Esophagus squamous epithelium (tissue), 5 donors: Measurements from ENCODE around the gene ENDOV. TPM values are rescaled to one million over a fixed set of nuclear protein-coding genes. Genes with fewer than 3 reads are reported as not detected.

Source experiments
- DNase-seq: peaks from one replicate; lab custom pipeline; 2025; lab: John Stamatoyannopoulos, UW
- H3K27ac ChIP-seq, 4 donors: fragments of 200-600 bp; sonication (generic); one replicate each; pipeline ENCODE4 v1.5.1; 2016 to 2019; ENCODE audit warnings: mild to moderate bottlenecking in 1 of 4
- H3K27me3 ChIP-seq, 4 donors: fragments of 200-600 bp; sonication (generic); 1 replicate in 3 of 4; 2 replicates in 1 of 4; pipeline versions ENCODE4 v1.5.1 to v1.6.0; 2017 to 2021; ENCODE audit warnings: antibody characterized with exemption in 1 of 4
- H3K36me3 ChIP-seq, 3 donors: fragments of 200-600 bp; sonication (generic); one replicate each; pipeline ENCODE4 v1.5.1; 2016 to 2019
- H3K4me1 ChIP-seq, 3 donors: fragments of 200-600 bp; sonication (generic); one replicate each; pipeline ENCODE4 v1.5.1; 2017 to 2019
- H3K4me3 ChIP-seq, 4 donors: fragments of 200-600 bp; sonication (generic); 1 replicate in 3 of 4; 2 replicates in 1 of 4; pipeline ENCODE4 v1.5.1; 2016 to 2019; ENCODE audit warnings: mild to moderate bottlenecking in 2 of 4, moderate library complexity in 1 of 4
- H3K9me3 ChIP-seq, 3 donors: fragments of 200-600 bp; sonication (generic); one replicate each; pipeline ENCODE4 v1.5.1; 2016 to 2019
- POLR2A ChIP-seq, 4 donors: fragments of 450-650 bp; IDR thresholded peaks; one replicate each; pipeline ENCODE4 v1.6.1; 2017; ENCODE audit warnings: antibody characterized with exemption in 4 of 4, mild to moderate bottlenecking in 4 of 4, moderate library complexity in 3 of 4
- WGBS, 2 donors: methylation state at CpG; one replicate each; pipeline ENCODE4 v1.1.5; 2018; 5-methylcytosine and 5-hydroxymethylcytosine counted together
- intact Hi-C: fragments of 100-400 bp; cut with DNase I; formaldehyde crosslinking; loops from one replicate; pipeline ENCODE4 v1.15.0; 2022
- total RNA-seq, 4 donors: library from RNA; depleted of rRNA; stranded (reverse); fragments of >200 nt; gene quantifications; one replicate each; pipeline ENCODE4 v1.1.0, GENCODE V29; 2016
- TF ChIP-seq, protein P1 (sequence below), 6 experiments: fragments of 450-650 bp in 4 of 6; fragments of 200-600 bp in 2 of 6; sonication (generic) in 2 of 6; IDR thresholded peaks; one replicate each; pipeline ENCODE4 v1.5.1; 2016 to 2019; ENCODE audit warnings: antibody characterized with exemption in 6 of 6, mild to moderate bottlenecking in 4 of 6, moderate library complexity in 4 of 6
- donor health status: DM: yes; HTN: yes; CAD: no.

Gene ENDOV
- total RNA-seq, 4 donors from 2014 or later = 7.4 to 16.0 (median 14.5) TPM

DNA sequence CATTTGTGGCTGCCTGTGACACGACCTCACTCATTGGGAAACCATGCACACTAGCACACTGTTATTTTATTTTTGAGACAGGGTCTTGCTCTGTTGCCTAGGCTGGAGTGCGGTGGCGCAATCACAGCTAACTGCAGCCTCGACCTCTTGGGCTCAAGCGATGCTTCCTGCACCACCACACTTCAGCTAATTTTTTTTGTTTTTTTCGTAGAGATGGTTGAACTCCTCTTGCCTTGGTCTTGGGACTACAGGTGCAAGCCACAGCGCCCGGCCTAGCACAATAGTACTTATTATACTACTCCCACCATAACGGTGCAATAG, 64.2 kb downstream of the ENDOV start:
- Histone ChIP-seq H3K27me3 (peaks cover 38 to 100% (median 43%) of the 10 kb centered on the region in 4 donors), H3K4me1 (peaks cover 27 to 49% (median 43%) of the 10 kb centered on the region in 3 donors), H3K36me3 (no peaks in the 10 kb centered on the region), H3K9me3 (no peaks in the 10 kb centered on the region), H3K27ac (no peak overlapping the region), H3K4me3 (no peak overlapping the region)
- DNase-seq = no peak
- 53 to 55% methylated on average over 9 of the region's 9 CpGs for WGBS, 2 donors
- intact Hi-C loops = no loop called here
- TF ChIP-seq POLR2A (IDR thresholded peaks at IDR 0.05) = no peak
- TF ChIP-seq, protein P1, sequence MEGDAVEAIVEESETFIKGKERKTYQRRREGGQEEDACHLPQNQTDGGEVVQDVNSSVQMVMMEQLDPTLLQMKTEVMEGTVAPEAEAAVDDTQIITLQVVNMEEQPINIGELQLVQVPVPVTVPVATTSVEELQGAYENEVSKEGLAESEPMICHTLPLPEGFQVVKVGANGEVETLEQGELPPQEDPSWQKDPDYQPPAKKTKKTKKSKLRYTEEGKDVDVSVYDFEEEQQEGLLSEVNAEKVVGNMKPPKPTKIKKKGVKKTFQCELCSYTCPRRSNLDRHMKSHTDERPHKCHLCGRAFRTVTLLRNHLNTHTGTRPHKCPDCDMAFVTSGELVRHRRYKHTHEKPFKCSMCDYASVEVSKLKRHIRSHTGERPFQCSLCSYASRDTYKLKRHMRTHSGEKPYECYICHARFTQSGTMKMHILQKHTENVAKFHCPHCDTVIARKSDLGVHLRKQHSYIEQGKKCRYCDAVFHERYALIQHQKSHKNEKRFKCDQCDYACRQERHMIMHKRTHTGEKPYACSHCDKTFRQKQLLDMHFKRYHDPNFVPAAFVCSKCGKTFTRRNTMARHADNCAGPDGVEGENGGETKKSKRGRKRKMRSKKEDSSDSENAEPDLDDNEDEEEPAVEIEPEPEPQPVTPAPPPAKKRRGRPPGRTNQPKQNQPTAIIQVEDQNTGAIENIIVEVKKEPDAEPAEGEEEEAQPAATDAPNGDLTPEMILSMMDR (IDR thresholded peaks at IDR 0.05) = no peak

DNA sequence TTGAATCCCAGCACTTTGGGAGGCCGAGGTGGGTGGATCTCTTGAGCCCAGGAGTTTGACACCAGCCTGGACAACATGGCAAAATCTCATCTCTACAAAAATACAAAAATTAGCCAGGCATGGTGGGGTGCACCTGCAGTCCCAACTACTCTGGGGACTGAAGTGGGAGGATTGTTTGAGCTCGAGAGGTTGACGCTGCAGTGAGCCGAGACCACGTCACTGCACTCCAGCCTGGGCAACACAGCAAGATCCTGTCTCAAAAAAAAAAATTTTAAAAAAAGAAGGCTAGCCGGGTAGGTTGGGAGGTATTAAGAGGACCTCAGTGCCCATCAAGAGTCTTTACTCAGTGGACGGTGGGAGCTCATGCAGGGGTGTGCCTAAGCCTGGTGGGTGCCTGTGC, 65.3 kb downstream of the ENDOV start:
- H3K27me3 ChIP-seq = peaks cover 31 to 100% (median 40%) of the 10 kb centered on the region in 4 donors
- no peak overlapping the region for H3K27ac ChIP-seq
- intact Hi-C loops = no loop called here
- H3K9me3 ChIP-seq = no peaks in the 10 kb centered on the region
- no peak for DNase-seq
- H3K4me1 ChIP-seq = peaks cover 21 to 39% (median 34%) of the 10 kb centered on the region in 3 donors
- WGBS, 2 donors = 82 to 85% methylated on average over 7 of the region's 7 CpGs
- H3K4me3 ChIP-seq = no peak overlapping the region
- TF ChIP-seq POLR2A (IDR thresholded peaks at IDR 0.05) = no peak
- TF ChIP-seq, protein P1 (IDR thresholded peaks at IDR 0.05) = no peak
- no peaks in the 10 kb centered on the region for H3K36me3 ChIP-seq

DNA sequence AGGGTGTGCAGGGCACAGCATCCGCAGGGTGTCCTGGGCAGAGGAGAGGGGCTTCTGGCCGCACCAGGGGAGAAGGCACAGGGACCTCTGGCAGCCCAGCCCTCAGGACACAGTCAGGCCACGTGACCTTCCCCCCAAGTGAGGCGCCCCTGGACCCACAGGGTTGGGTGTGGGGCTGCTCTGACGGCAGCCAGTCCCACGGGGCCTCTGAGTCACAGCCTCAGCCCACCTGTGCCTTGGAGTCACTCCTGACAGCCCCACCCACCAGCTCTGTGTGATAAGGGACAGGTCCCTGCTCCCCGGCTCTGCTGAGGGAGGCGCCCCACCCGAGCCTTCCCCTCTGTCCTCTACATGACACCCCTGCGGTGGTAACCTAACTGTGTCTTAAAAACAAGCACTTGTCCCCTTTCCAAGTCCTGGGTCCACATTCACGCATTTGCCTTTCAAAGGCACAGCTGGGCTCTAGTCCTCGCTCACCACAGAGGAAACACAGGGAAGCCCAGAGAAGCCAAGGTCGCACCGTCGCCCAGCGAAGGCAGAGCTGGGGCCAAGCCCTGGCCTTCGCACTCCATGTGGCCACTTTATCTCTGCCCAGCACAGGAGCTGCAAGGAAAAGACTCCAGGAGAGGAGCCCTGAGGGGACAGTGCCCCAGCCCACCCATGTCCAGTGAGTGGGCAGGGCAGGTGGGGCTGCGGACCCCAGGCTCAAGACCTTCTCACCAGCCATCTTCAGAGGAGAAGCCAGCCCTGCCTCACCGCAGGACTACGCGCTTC, 66.5 kb downstream of the ENDOV start:
- Histone ChIP-seq H3K4me1 (peaks cover 18 to 26% (median 22%) of the 10 kb centered on the region in 3 donors), H3K36me3 (no peaks in the 10 kb centered on the region), H3K9me3 (no peaks in the 10 kb centered on the region), H3K27ac (no peak overlapping the region), H3K27me3 (peaks cover 29 to 100% (median 37%) of the 10 kb centered on the region in 4 donors), H3K4me3 (no peak overlapping the region)
- intact Hi-C loops = no loop called here
- WGBS, 2 donors = 36% methylated on average over 11 of the region's 21 CpGs; no CpG with 5 or more reads in 1 of the 2 donors
- no peak for DNase-seq
- TF ChIP-seq, protein P1 (IDR thresholded peaks at IDR 0.05) = no peak

DNA sequence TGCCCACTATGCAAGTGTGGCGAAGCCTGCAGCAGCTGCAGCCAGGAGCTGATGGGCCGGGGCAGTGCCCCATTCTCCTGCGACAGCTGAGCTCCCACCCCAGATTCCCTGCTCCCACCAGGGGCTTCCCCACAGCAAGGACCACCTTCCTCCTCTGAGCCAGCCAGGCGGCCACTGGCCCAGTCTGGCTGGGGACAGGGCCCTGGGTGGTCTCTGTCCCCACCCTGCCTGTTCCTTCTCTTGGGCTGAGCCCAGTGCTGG, 67.0 kb downstream of the ENDOV start:
- Histone ChIP-seq H3K27ac (no peak overlapping the region), H3K9me3 (no peaks in the 10 kb centered on the region), H3K36me3 (no peaks in the 10 kb centered on the region), H3K27me3 (peaks cover 23 to 100% (median 33%) of the 10 kb centered on the region in 4 donors), H3K4me1 (peaks cover 15 to 21% (median 16%) of the 10 kb centered on the region in 3 donors), H3K4me3 (no peak overlapping the region)
- WGBS, 2 donors = 90% methylated on average over 2 of the region's 4 CpGs; no CpG with 5 or more reads in 1 of the 2 donors
- DNase-seq = no peak
- TF ChIP-seq, protein P1 (IDR thresholded peaks at IDR 0.05) = no peak
- no peak for TF ChIP-seq POLR2A (IDR thresholded peaks at IDR 0.05)
- intact Hi-C loops = no loop called here

DNA sequence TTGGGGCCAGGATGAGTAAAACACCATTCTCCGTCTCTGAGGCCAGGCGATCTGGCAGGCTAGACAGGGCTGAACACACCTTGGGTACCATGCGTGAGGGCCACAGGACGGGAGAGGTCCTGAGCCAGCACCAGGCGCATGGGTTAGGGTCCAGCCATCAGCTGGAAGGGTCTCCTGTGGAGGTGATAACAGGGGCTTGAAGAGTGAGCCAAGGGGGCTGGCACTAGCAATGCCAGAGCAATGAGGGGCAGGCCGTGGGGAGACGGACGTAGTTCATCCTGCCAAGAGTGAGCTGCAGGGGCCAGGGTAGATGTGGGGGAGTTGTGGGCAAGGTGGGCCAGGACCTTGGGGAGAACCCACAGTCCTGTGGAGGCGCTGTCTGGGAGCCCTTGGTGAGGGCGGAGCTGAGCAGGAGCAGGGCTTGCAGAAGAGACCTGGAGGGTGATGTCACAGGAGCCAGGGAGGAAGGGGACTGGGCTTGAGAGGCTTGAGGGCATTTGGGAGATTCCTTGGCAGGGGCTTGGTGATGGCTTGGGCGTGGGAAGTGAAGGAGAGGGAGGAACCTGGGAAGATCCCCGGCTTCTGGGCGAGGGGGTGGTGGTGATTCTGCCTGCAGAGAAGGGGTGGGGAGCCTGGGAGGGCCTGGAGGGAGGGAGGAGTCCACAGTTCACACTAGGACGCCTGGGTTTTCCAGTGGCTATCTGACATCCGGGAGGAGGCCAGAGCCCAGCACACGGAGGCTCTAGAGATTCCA, 67.8 kb downstream of the ENDOV start:
- 40 to 43% methylated on average over 14 of the region's 16 CpGs for WGBS, 2 donors
- no peak for DNase-seq

More for the DNA sequence above, 67.8 kb downstream of the ENDOV start:
- Histone ChIP-seq H3K4me1 (peaks cover 7 to 14% (median 9%) of the 10 kb centered on the region in 3 donors), H3K36me3 (no peaks in the 10 kb centered on the region), H3K9me3 (no peaks in the 10 kb centered on the region), H3K4me3 (no peak overlapping the region), H3K27me3 (peaks cover 16 to 100% (median 27%) of the 10 kb centered on the region in 4 donors), H3K27ac (no peak overlapping the region)
- no peak for TF ChIP-seq POLR2A (IDR thresholded peaks at IDR 0.05)
- TF ChIP-seq, protein P1 (IDR thresholded peaks at IDR 0.05) = no peak
- intact Hi-C loops = no loop called here
